Natural killer cell (primary cell): ENCODE data around the gene PA2G4. TPM values are rescaled to one million over a fixed set of nuclear protein-coding genes. Genes with fewer than 3 reads are reported as not detected.

Experiments
- ATAC-seq, 3 donors: fragments of 150-1000 bp in 2 of 3; fragments of 200-7000 bp in 1 of 3; cut with Tn5 transposase; 1 replicate in 1 of 3; 2 replicates in 2 of 3; pipeline ENCODE4 v1.10.0; 2021; ENCODE audit warnings: mild to moderate bottlenecking in 2 of 3, moderate library complexity in 2 of 3
- DNase-seq, 2 donors: peaks; one replicate each; pipeline versions ENCODE4 v3.0.0 to v3.0.0-alpha.2; 2013 to 2021; ENCODE audit warnings: mixed read lengths in 1 of 2
- H3K27ac ChIP-seq: one replicate; pipeline ENCODE4 v1.5.1; 2013; ENCODE audit warnings: mild to moderate bottlenecking, low read length
- H3K27me3 ChIP-seq: one replicate; pipeline ENCODE4 v1.6.1; 2013; ENCODE audit warnings: low read length; ENCODE audit not compliant: control insufficient read depth, insufficient read depth
- H3K36me3 ChIP-seq: one replicate; pipeline ENCODE4 v1.6.1; 2013; ENCODE audit warnings: low read length; ENCODE audit not compliant: control insufficient read depth, insufficient read depth
- H3K4me1 ChIP-seq: one replicate; pipeline ENCODE4 v1.6.1; 2013; ENCODE audit warnings: low read length; ENCODE audit not compliant: control insufficient read depth, insufficient read depth
- H3K4me3 ChIP-seq: one replicate; pipeline ENCODE4 v1.5.1; 2013; ENCODE audit warnings: low read length
- H3K9me3 ChIP-seq: one replicate; pipeline ENCODE4 v1.6.1; 2013; ENCODE audit warnings: low read length; ENCODE audit not compliant: control insufficient read depth, insufficient read depth
- H3K27ac Mint-ChIP-seq, 2 donors: one replicate each; pipeline ENCODE4 v1.8.0; 2022; ENCODE audit warnings: mild to moderate bottlenecking in 2 of 2, mixed read lengths in 2 of 2, moderate library complexity in 1 of 2
- H3K27me3 Mint-ChIP-seq, 2 donors: one replicate each; pipeline ENCODE4 v1.8.0; 2022; ENCODE audit warnings: low read depth in 2 of 2, mixed read lengths in 2 of 2
- H3K36me3 Mint-ChIP-seq: one replicate; pipeline ENCODE4 v1.8.0; 2022; ENCODE audit warnings: mixed read lengths
- H3K4me1 Mint-ChIP-seq, 2 donors: one replicate each; pipeline ENCODE4 v1.8.0; 2022; ENCODE audit warnings: mixed read lengths in 2 of 2
- H3K4me3 Mint-ChIP-seq: one replicate; pipeline ENCODE4 v1.8.0; 2022; ENCODE audit warnings: mild to moderate bottlenecking, moderate library complexity, mixed read lengths
- H3K9me3 Mint-ChIP-seq, 2 donors: one replicate each; pipeline ENCODE4 v1.8.0; 2022; ENCODE audit warnings: mixed read lengths in 2 of 2
- CTCF ChIP-seq: fragments of 200-600 bp; IDR thresholded peaks from one replicate; pipeline ENCODE4 v1.8.0; 2022; ENCODE audit warnings: antibody characterized with exemption
- WGBS: methylation state at CpG from one replicate; pipeline ENCODE4 v1.1.7; 2013; ENCODE audit warnings: missing lambda C conversion rate; ENCODE audit not compliant: insufficient coverage; 5-methylcytosine and 5-hydroxymethylcytosine counted together
- intact Hi-C: fragments of 100-400 bp; cut with micrococcal nuclease; formaldehyde crosslinking; loops from one replicate; pipeline ENCODE4 v1.14.2; 2022
- total RNA-seq, 4 donors: library from RNA; stranded (reverse); fragments of 120-200 nt in 1 of 4; gene quantifications; one replicate each; pipeline versions ENCODE4 v1.2.3 to v1.2.4, GENCODE V29; 2013 to 2022

Gene PA2G4
- total RNA-seq, 3 donors from 2014 or later (not counting 1 experiment from before 2014, with no cell fraction given), result 78.5 to 86.4 (median 79.7) TPM

DNA sequence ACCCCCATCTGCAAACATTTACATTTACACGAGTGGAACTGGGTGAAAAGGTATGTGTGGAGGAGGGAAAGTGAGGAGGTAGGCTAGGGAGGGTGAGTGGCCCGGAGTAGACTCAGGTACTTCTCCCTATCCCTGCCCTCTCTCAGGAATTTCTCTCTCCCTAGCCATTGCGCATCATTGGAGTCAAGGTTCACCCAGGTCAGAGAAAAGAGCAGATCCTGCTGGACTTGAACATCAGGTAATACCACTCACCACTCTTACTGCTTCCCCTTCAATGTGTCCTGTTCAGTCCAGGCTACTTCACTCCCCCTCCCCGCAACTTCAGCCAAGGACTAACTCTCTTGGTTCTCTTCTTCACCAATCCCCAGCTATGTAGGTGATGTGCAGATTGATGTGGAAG lies 26.5 kb downstream of the PA2G4 start:
- peaks cover 50% of the 10 kb centered on the region for H3K36me3 ChIP-seq
- Mint-ChIP-seq H3K4me1 (peaks cover 51 to 57% of the 10 kb centered on the region in 2 donors), H3K36me3 (peaks cover 20% of the 10 kb centered on the region), H3K9me3 (no peaks in the 10 kb centered on the region), H3K27me3 (no peaks in the 10 kb centered on the region), H3K27ac (peak overlapping the region; percentile 88 to 93), H3K4me3 (peak overlapping the region; percentile 97)
- H3K9me3 ChIP-seq, result no peaks in the 10 kb centered on the region
- peaks cover 39% of the 10 kb centered on the region for H3K4me1 ChIP-seq
- H3K27me3 ChIP-seq, result no peaks in the 10 kb centered on the region
- TF ChIP-seq CTCF, result no peak
- H3K27ac ChIP-seq, result peak overlapping the region; percentile 85
- no peak overlapping the region for H3K4me3 ChIP-seq
- intact Hi-C loops, result no loop called here
- WGBS, result 94% methylated on average over 1 of the region's 4 CpGs
- ATAC-seq (no peak), DNase-seq (no peak)

DNA sequence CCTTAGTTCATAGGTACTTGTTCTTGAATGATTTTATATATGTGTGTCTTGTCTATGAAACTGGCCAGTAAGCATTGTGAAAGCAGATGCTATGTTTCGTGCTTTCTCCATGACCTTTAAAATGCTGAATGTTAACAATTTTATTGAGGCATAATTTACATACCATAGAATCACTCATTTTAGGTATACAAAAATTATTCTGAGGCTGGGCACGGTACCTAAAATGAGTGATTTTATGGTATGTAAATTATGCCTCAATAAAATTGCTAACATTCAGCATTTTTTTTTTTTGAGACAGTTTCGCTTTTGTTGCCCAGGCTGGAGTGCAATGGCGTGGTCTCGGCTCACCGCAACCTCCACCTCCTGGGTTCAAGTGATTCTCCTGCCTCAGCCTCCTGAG lies 30.5 kb downstream of the PA2G4 start:
- DNase-seq, result no peak
- Mint-ChIP-seq H3K9me3 (no peaks in the 10 kb centered on the region), H3K27ac (no peak overlapping the region), H3K36me3 (peaks cover 37% of the 10 kb centered on the region), H3K4me3 (no peak overlapping the region), H3K27me3 (no peaks in the 10 kb centered on the region), H3K4me1 (peaks cover 23 to 38% of the 10 kb centered on the region in 2 donors)
- no peak for ATAC-seq
- WGBS, result 95% methylated on average over 4 of the region's 6 CpGs
- Histone ChIP-seq H3K4me3 (no peak overlapping the region), H3K27ac (no peak overlapping the region), H3K4me1 (peaks cover 21% of the 10 kb centered on the region), H3K36me3 (peaks cover 87% of the 10 kb centered on the region), H3K9me3 (no peaks in the 10 kb centered on the region), H3K27me3 (no peaks in the 10 kb centered on the region)
- intact Hi-C loops, result no loop called here
- no peak for TF ChIP-seq CTCF

GRCh38 chr12:56137853-56138571 lies 33.7 kb downstream of the PA2G4 start:
- no peaks in the 10 kb centered on the region for H3K27me3 ChIP-seq
- peaks cover 87% of the 10 kb centered on the region for H3K36me3 ChIP-seq
- H3K36me3 Mint-ChIP-seq, result peaks cover 35% of the 10 kb centered on the region
- peaks cover 16% of the 10 kb centered on the region for H3K4me1 ChIP-seq
- no peak overlapping the region for H3K4me3 ChIP-seq
- no peaks in the 10 kb centered on the region for H3K27me3 Mint-ChIP-seq
- H3K27ac ChIP-seq, result no peak overlapping the region
- peak in 1 of 2 donors; percentile 26 for DNase-seq
- 94% methylated on average over 12 of the region's 14 CpGs for WGBS
- peak overlapping the region; percentile 22 to 72 for H3K27ac Mint-ChIP-seq
- intact Hi-C loops, result no loop called here
- ATAC-seq, result no peak
- no peaks in the 10 kb centered on the region for H3K9me3 Mint-ChIP-seq
- no peak for TF ChIP-seq CTCF
- no peak overlapping the region for H3K4me3 Mint-ChIP-seq
- no peaks in the 10 kb centered on the region for H3K9me3 ChIP-seq
- H3K4me1 Mint-ChIP-seq, result peaks cover 7 to 19% of the 10 kb centered on the region in 2 donors
